ENCODE measurements around the gene TYSND1. TPM values are rescaled to one million over a fixed set of nuclear protein-coding genes. Genes with fewer than 3 reads are reported as not detected.

TYSND1 gene
- total and polyA plus RNA-seq, 12 donors: 4.1 to 33.1 (median 18.0) TPM

- H3K4me3 ChIP-seq: no peak overlapping the region
Observed at GRCh38 chr10:70094250-70094649, 52.2 kb downstream of the TYSND1 start.

GRCh38 chr10:70093335-70093944 is 53.1 kb downstream of the TYSND1 start:
- Histone ChIP-seq H3K36me3 (replicated peaks in 1 of 2) (peaks cover 0 to 4% of the 10 kb centered on the region in 2 donors), H3K9me3 (replicated peaks in 1 of 3) (no peaks in the 10 kb centered on the region), H3K27me3 (no peaks in the 10 kb centered on the region), H3K27ac (no peak overlapping the region), H3K4me1 (replicated peaks in 1 of 2) (no peaks in the 10 kb centered on the region), H3K4me3 (no peak overlapping the region)
- WGBS, 4 donors: 83 to 88% (median 84%) methylated on average over 9 of the region's 9 CpGs
- no peak for DNase-seq
- TF ChIP-seq, protein P1, sequence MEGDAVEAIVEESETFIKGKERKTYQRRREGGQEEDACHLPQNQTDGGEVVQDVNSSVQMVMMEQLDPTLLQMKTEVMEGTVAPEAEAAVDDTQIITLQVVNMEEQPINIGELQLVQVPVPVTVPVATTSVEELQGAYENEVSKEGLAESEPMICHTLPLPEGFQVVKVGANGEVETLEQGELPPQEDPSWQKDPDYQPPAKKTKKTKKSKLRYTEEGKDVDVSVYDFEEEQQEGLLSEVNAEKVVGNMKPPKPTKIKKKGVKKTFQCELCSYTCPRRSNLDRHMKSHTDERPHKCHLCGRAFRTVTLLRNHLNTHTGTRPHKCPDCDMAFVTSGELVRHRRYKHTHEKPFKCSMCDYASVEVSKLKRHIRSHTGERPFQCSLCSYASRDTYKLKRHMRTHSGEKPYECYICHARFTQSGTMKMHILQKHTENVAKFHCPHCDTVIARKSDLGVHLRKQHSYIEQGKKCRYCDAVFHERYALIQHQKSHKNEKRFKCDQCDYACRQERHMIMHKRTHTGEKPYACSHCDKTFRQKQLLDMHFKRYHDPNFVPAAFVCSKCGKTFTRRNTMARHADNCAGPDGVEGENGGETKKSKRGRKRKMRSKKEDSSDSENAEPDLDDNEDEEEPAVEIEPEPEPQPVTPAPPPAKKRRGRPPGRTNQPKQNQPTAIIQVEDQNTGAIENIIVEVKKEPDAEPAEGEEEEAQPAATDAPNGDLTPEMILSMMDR (IDR thresholded peaks at IDR 0.05): no peak
- TF ChIP-seq POLR2A (IDR thresholded peaks at IDR 0.05): no peak
- intact Hi-C loops (cut with DNase I): no loop called here

More at GRCh38 chr10:70094250-70094649, 52.2 kb downstream of the TYSND1 start:
- WGBS, 4 donors: 71 to 83% (median 79%) methylated on average over 2 of the region's 2 CpGs
- Histone ChIP-seq H3K27ac (no peak overlapping the region), H3K4me1 (replicated peaks in 1 of 2) (no peaks in the 10 kb centered on the region), H3K9me3 (replicated peaks in 1 of 3) (no peaks in the 10 kb centered on the region), H3K27me3 (no peaks in the 10 kb centered on the region), H3K36me3 (replicated peaks in 1 of 2) (peaks cover 0 to 4% of the 10 kb centered on the region in 2 donors)
- intact Hi-C loops (cut with DNase I): no loop called here
- no peak for DNase-seq
- no peak for TF ChIP-seq POLR2A (IDR thresholded peaks at IDR 0.05)
- TF ChIP-seq, protein P1 (IDR thresholded peaks at IDR 0.05): no peak

DNA sequence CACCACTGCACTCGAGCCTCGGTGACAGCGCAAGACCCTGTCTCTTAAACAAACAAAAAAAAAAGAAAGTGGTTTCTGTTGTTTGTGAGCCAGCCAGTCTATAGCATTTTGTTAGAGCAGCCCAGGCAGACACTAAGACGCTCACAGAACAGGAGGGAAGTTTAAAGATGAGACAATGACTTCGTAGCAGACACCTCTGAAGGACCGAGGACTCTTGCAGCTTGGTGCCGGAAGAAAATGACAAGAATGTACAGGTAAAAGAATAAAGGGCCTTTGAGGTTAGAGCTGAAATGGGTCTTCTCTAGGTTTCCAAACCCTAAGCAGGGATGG is 54.1 kb downstream of the TYSND1 start:
- no peaks in the 10 kb centered on the region for H3K4me1 ChIP-seq (replicated peaks in 1 of 2)
- no peak overlapping the region for H3K4me3 ChIP-seq
- H3K36me3 ChIP-seq (replicated peaks in 1 of 2): peaks cover 0 to 4% of the 10 kb centered on the region in 2 donors
- intact Hi-C loops (cut with DNase I): no loop called here
- no peak overlapping the region for H3K27ac ChIP-seq
- TF ChIP-seq, protein P1 (IDR thresholded peaks at IDR 0.05): no peak
- no peak for TF ChIP-seq POLR2A (IDR thresholded peaks at IDR 0.05)
- 91 to 94% (median 93%) methylated on average over 7 of the region's 7 CpGs for WGBS, 4 donors
- no peak for DNase-seq
- H3K27me3 ChIP-seq: no peaks in the 10 kb centered on the region
- H3K9me3 ChIP-seq (replicated peaks in 1 of 3): no peaks in the 10 kb centered on the region

DNA sequence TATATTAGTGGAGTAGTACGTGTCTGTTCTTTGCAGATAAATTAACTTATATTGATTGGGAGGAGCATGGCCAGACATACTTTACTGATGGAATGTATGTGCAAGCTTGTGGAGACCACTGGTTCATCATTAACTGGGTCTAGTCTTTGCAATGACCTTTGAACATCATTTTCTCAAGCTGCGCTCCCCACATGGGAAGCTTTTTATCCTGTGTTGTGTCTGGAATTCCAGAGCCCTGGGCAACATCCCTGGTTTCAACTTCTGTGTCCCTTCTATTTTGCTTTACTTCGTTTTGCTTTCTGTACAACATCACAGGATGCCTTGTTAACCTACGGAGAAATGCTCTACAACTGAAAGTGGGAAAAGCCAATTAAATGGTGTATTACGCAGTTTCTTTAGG is 55.5 kb downstream of the TYSND1 start:
- no peak for DNase-seq
- TF ChIP-seq, protein P1 (IDR thresholded peaks at IDR 0.05): no peak
- TF ChIP-seq POLR2A (IDR thresholded peaks at IDR 0.05): no peak
- Histone ChIP-seq H3K9me3 (replicated peaks in 1 of 3) (no peaks in the 10 kb centered on the region), H3K36me3 (replicated peaks in 1 of 2) (peaks cover 0 to 4% of the 10 kb centered on the region in 2 donors), H3K4me3 (no peak overlapping the region), H3K4me1 (replicated peaks in 1 of 2) (no peaks in the 10 kb centered on the region), H3K27ac (no peak overlapping the region), H3K27me3 (no peaks in the 10 kb centered on the region)
- 90 to 96% (median 96%) methylated on average over 5 of the region's 5 CpGs for WGBS, 4 donors
- intact Hi-C loops (cut with DNase I): no loop called here

Measured in adrenal gland (tissue), 12 donors.